ENCODE data around the gene SLX4.
"Not testable (repeated sequence)": the region's sequence is repeated elsewhere in the genome, so short reads cannot be mapped to it uniquely, and the experiment has no call there.

The SLX4 gene

DNA sequence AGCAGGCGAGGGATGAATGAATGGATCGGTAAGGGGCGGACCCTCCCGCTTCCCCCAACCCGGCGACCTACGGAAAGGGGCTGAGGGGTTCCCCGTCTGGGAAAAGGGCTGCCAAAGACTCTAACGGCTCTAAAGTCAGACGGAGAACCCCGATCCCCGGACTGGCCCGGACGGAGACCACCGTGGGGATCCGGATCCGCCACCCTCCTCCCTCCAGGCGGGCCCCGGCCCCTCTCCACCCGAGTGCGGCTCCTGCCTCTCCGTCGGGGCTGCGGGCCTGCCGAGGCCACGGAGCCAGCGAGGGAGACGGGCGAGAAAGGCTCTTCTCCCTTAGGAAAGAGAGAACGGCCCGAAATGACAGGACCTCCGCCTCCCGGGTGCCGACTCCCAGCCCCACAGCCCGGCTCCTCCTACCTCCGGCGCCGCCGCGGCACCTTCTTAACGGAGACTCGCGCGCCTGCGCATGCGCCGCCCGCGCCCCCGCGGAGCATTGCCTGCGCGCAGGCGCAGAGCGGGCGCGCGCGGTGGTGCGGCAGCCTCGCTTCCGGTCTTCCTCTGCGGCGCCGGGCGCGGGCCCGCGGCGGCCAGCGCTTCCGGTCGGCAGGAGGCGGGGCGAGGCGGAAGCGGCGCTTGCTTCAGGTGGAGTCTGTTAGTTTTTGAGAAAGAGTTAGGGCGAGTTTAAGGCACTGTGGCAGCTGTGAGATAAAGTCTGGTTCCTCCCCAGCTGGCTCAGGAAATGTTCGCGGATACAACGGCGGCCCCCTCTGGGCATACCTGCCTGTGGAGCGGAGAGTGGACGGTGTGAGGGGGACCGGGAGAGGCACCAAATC lies at the start of gene SLX4:
SLX4 (minus strand) TSS at position 461 of the 830 bp plus-strand sequence. CDS start 2,642 bp downstream, outside the sequence.
- DNase-seq (ENCODE audit: low spot score) = peak; percentile 96

DNA sequence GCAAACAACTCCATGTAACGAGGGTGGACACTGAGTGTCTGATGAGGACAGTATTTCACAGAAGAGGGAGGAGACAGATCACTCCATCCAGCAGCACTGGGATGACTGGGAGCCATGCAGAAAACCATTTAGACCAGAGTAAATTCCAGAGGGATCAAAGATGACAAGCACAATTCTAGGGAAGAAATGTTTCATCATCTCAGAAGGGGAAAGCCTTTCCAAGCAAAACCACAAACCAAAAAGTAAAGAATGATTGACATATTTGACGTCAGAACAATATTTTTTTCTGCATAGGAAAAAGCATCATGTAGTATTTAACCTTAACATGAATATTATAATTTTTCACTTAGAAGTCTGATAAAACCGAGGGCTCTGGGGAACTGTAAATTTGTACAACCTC lies 47.8 kb upstream of the SLX4 start:
- no peak for DNase-seq (ENCODE audit: low spot score)

GRCh38 chr16:3656491-3657468 lies 45.4 kb upstream of the SLX4 start:
- DNase-seq (ENCODE audit: low spot score) = no peak

DNA sequence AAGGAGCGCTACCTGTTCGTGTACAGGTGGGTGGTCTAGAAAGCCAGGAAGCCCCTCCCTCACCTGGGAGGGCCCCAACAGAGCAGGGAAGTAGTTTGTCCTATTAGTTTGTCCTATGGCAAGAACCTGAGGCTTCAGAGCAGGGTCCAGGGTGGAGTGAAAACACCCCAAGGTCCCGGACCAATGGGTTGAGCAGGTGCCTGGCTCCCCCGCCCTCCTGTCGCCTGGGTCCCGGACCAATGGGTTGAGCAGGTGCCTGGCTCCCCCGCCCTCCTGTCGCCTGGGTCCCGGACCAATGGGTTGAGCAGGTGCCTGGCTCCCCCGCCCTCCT lies 44.7 kb upstream of the SLX4 start:
- DNase-seq (ENCODE audit: low spot score) = not testable (repeated sequence)

- DNase-seq (ENCODE audit: low spot score) = no peak
These were observed 44.2 kb upstream of the SLX4 start for GRCh38 chr16:3655396-3656159.

DNA sequence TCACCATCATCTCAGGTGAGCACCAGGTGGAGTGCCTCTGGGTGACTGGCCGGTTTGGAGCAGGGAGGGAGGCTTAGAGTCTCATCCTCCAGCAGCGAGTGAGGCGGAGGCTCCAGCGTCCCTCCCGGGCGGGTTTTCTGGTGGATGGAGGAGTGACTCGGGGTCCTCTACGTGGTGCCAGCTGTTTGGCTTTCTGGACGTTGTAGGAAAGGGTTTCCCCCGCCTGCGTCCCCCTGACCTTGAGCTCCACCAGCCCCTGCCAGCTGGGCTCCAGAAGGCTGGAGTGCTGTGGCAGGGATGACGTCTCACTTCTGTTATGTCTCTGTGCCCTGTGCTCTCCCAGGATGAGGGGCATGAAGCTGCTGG lies 43.6 kb upstream of the SLX4 start:
- DNase-seq (ENCODE audit: low spot score) = no peak

DNA sequence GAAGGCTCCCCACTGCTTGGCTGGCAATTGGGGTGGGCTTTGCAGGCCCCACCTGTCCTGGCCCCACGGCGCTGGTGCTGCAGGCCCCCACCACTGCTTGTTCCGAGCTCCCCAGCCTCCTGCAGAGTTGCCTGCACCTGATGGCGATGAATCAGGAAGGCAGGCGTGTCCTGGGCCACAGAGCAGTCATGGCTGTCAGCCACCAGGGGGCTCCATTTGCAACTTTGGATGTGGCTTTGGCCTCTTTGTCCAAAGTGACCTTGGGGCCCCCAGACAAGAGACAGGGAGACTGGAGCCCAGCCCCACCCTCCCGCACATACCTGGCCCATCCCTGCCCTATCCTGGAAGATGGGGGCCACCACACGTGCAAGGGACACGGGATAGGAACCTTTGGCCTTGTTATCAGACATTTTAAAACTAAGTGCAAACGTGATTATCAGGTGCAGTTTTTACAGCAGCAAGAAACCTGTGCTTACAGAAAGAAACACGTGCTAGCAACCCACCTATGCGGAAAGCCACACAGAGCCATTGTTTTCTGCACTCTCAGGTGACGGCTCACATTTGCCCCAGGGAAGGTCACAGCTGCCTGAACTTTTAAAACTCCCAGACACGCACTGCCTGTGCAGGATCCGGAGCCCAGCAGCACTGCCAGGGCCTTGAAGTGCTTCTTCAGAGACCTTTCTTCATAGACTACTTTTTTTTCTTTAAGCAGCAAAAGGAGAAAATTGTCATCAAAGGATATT lies 43.0 kb upstream of the SLX4 start, which contains the start of gene DNASE1:
DNASE1 (plus strand) TSS at position 443 of the 743 bp plus-strand sequence. CDS start 683 bp downstream, outside the sequence.
- peak; percentile 72 for DNase-seq (ENCODE audit: low spot score)

- DNase-seq (ENCODE audit: low spot score) = no peak
These were observed 41.2 kb upstream of the SLX4 start for GRCh38 chr16:3652373-3653195.

- no peak for DNase-seq (ENCODE audit: low spot score)
These were observed 40.3 kb upstream of the SLX4 start for GRCh38 chr16:3651461-3652372.

DNA sequence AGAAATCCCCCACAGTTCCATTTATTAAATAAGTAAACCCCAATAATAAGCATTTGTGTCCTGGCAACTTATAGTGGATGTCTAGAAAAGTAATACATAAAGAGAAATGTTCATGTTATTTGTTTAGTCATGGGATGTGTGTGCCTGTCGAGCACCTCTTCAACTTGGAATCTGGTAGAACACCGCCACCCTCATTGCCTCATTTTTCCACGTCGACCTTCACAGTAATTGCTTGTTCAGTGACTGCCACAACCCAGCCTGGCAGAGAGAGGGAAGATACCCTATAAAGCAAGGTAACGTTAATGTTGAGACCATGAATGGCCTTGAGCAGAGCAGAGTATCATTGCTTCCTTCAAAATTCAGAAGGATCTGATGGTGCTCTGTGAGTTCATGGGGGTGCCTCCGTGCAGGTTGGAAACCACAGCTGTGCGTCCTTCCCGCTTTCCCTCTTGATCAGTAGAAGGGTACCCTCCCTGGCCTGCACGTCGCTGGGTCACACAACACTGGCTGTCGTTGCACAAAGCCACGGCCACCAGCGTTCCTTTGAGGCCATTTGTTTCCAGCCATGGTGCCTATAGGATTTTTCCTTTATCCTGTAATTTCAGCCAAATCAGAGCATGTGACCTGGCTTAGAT lies 39.3 kb upstream of the SLX4 start:
- DNase-seq (ENCODE audit: low spot score) = no peak

- DNase-seq (ENCODE audit: low spot score) = no peak
These were observed 35.0 kb upstream of the SLX4 start for GRCh38 chr16:3646348-3646920.

- no peak for DNase-seq (ENCODE audit: low spot score)
These were observed 34.3 kb upstream of the SLX4 start for GRCh38 chr16:3645504-3646347.

- no peak for DNase-seq (ENCODE audit: low spot score)
These were observed 33.7 kb upstream of the SLX4 start for GRCh38 chr16:3645108-3645503.

DNA sequence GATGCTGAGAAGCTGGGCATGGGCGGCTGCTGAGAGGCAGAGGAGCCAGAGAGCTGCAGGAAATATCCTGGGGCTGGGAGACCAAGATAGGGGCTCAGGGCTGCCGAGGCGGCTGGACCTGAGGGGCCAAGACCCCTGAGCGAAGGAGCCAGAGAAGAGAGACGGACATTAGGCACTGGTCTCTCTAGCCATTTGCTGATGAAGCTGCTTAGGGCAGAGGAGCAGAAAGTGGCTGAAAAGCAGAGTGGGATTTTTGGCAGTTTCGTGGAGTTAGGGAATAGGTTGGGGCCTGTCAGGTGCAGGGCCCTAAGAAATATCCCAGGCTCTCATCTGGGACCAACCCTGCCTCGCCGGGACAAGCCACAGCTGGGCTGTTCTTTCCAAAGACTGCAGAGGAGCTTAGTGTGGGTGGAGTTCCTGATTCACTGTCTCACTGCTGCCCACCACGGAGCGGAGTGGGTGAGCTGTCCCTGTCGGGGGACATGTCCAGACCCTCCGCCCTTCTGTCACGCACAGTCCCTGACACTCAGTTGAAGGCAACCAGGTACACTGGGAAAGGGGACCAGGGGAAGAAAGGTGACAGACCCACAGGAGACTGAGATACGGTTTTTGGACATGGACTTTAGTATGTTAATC lies 31.8 kb upstream of the SLX4 start:
- DNase-seq (ENCODE audit: low spot score) = no peak

DNA sequence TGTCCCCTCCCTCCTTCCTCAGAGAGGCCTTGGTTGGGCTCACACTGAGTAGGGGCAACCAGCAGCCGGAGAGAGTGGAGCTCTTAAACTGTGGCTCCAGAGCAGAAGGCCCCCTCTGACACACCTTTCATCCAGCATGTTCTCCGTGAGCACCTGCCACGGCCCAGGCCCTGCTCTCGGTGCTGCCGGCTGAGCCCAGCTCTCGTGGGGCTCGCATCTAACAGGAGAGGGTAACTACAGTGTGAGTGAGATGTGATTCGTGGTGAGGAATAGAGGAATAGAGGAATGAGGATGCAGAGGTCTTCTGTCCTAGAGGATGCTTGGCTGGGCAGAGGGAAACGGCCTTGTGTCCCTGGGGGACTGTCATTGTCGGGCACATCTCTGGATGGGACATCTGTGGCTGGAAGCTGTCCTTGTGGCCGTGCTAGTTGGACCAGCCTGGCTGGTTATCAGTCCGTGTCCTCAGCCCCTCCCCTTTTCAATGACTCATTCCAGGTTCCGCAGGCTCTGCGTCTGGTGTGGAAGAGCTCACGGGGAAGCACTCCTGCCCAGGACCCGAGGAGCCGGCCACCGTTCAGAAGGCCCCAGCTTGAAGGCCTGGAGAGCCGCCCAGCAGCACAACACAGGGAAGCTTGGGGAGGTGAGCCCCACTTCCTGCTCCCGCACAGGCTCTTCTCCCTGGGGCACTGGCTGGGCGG lies 31.1 kb upstream of the SLX4 start:
- peak; percentile 8 for DNase-seq (ENCODE audit: low spot score)

GRCh38 chr16:3641801-3642396 lies 30.5 kb upstream of the SLX4 start:
- DNase-seq (ENCODE audit: low spot score) = no peak

Measured in hematopoietic multipotent progenitor cell treated with erythropoietin and hydrocortisone succinate and interleukin-3 and kit ligand, for 15 days (in vitro differentiated cells).